HUDEP-2 (cell line): ENCODE results near the gene ZNF37A.
A peak's percentile ranks its signal among the peaks of the same experiment; 100 is the strongest.
"Not testable (repeated sequence)": the region's sequence is repeated elsewhere in the genome, so short reads cannot be mapped to it uniquely, and the experiment has no call there.

Source experiments
- DNase-seq, 76 experiments: peaks; one replicate each; lab custom pipeline; 2025; ENCODE audit not compliant: unreplicated experiment in 76 of 76; lab: John Stamatoyannopoulos, UW

Gene ZNF37A

DNA sequence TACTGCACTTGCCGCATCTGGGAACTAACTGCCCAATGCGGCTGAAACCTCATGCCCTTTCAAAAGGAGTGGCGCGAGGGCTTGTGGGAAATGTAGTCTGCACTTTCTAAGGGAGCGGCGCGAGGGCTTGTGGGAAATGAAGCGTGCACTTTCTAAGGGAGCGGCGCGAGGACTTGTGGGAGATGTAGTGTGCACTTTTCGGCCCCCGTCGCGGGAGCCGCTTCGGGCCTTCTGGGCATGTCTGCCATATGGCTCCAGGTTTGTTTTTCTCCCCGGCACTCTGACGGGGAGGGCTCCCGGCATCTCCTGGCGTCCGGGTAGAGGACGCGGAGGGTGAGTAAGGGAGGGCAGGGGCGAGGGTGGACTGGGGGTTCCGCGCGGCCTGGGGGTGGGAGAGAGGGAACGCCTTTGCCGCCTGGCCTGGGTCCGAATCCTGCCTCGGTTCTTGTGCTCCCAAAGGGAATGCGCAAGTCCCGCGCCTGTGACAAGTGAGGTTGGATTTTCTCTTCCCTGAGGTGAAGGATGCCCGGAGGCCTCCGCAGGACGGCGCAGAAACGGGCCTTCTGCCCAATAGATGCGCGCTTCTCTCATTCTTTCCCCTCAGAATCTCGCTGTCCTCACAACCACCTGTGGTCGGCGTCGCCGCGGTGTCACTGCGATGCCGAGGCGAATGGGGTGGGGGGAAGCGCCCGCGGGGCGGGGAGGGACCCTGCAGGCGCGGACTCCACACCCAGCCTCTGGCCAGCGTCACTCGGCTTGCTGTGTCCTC is at the start of gene ZNF37A:
Gene ZNF37A (plus strand): TSS at position 180 of the 769 bp plus-strand sequence. CDS start 2,281 bp downstream, outside the sequence.
- DNase-seq, result peak in 75 of 76 experiments; percentile 30 to 93 (median 85)

DNA sequence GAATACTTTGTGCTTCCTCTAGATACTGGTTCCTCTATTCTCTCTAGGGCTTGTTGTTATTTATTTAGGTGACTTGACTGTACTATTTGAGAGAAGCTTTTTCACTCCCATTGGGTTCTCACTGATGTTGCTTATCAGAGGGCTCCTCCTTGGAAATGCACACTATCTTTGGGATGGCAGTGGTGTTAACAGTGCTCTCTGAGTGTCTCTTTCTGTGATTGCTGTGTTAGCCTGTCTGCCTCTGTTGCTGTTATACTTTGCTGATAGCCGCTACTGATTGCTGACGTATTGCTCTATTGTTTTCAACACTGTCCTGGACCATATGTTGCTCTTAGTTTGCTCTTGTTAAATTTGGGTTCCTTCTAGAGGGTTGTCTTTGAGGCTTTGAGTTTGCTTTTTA is 49.0 kb upstream of the ZNF37A start:
- DNase-seq, result no peak

DNA sequence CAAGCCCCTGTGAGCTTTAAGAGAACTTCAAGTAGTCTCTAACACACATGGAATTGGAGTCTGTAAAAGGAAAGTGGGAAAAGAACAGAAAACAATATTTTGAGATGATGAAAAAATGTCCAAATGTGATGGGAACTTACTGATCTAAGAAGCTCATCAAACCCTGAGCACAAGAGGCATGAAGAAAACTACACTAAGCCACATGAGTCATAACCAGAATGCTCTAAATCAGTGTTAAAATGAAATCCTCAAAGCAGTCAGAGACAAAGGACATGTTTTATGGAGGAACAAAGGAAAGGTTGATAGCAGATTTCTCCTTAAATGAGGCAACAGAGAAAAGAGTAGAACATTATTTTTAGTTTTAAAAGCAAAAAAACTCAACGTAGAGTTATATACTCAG is 46.5 kb upstream of the ZNF37A start:
- DNase-seq, result no peak

DNA sequence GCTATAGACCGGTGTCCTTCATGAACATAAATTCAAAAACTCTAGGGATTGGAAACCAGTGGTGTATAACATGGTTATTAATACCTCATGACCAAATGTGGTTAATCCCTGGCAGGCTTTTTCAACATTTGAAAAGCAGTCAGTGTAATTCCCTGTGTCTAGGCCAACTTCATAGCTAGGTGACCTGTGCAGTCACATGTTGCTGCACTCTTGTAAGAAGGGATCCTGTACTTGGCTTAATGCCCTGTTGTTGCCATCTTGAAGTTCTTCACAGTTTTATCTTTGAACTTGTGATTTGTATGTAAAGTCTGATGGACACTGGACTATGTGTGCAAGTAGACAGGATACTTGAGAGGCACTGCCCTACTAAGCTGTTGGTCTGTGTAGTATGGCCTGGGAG is 43.9 kb upstream of the ZNF37A start:
- no peak for DNase-seq

DNA sequence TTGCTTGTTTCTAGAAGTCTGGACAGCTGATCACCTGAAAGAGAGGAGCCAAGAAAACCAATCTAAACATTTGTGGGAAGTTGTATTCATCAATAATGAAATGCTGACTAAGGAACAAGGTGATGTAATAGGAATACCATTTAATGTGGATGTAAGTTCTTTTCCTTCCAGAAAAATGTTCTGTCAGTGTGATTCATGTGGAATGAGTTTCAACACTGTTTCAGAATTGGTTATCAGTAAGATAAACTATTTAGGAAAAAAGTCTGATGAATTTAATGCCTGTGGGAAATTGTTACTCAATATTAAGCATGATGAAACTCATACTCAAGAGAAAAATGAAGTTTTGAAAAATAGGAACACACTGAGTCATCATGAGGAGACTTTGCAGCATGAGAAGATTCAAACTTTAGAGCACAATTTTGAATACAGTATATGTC is 39.8 kb upstream of the ZNF37A start:
- DNase-seq, result no peak

DNA sequence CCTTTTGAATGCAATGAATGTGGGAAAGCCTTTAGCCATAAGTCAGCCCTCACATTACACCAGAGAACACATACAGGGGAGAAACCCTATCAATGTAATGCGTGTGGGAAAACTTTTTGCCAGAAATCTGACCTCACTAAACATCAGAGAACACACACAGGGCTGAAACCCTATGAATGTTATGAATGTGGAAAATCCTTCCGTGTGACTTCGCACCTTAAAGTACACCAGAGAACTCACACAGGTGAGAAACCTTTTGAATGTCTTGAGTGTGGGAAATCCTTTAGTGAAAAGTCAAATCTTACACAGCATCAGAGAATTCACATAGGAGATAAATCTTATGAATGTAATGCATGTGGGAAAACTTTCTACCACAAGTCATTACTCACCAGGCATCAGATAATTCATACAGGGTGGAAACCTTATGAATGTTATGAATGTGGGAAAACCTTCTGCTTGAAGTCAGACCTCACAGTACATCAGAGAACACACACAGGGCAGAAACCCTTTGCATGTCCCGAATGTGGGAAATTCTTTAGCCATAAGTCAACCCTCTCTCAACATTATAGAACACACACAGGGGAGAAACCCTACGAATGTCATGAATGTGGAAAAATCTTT is 38.8 kb upstream of the ZNF37A start:
- not testable (repeated sequence) for DNase-seq

DNA sequence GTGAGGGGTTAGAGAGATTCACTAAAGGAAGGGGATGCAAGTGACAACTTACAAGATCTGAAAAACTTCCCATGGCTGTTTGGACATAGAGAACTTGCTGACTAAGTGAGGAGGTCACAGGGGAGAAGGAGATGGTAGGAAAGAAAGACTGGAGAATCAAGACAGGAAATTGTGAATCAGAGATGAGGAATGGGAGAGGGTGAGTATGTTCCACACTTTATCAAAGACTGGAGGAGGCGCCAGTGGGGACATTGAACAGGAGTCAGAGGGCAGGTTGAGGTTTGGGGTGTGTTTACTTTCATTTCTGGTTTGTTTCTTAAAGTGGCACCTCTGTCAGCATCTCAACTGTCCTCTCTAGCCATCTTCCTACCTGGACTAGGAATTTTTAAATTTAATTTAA is 24.5 kb upstream of the ZNF37A start:
- not testable (repeated sequence) for DNase-seq

DNA sequence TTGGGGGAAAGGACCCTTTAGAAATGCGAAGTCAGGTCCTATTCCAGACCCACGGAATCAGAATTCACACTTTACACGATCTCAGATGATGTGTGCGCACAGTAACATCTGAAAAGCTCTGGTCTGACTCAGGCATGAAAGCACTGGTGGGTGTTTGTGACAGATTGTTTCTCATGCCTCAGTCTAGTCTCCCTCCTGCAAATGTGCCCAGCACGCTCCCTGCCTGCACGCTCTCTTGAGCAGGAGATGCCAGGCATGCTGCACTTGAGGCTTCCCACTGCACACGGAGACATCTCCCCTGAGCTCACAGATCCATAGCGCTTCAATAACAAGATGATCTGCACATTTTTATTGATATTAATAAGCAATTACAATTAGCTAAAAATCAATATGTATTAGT is 23.6 kb upstream of the ZNF37A start:
- no peak for DNase-seq

DNA sequence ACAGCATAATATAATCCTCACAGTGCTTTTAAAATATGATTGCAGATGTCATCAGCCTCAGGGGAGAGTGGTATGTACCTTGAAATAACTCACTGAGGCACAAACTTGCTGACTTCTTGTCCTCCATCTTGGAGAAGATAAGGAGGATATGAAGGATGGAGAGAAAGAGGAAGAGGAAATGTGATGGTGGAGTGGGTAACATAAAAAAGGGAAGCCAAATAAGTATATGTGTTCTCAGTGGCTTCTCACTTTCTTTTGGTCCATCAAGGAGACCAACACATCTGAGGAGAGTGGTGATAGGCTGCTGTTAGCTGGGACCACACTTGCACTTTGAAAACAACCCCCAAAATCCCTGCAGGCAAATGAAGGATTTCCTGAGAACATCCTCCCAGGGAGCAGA is 21.6 kb upstream of the ZNF37A start:
- DNase-seq, result no peak

DNA sequence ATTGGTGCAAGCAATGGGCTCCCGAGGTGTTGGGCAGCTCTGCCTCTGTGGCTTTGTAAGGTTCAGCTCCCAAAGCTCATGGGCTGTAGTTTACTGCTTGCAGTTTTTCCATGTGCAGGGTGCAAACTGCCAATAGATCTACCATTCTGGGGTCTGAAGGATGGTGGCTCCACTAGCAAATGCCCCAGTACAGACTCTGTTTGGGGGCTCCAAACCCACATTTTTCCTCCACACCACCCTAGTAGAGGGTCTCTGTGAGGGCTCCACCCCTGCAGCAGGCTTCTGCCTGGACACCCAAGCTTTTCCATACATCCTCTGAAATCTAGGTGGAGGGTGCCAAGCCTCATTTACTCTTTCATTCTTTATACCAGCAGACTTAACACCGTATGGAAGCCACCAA is 17.4 kb upstream of the ZNF37A start:
- no peak for DNase-seq

DNA sequence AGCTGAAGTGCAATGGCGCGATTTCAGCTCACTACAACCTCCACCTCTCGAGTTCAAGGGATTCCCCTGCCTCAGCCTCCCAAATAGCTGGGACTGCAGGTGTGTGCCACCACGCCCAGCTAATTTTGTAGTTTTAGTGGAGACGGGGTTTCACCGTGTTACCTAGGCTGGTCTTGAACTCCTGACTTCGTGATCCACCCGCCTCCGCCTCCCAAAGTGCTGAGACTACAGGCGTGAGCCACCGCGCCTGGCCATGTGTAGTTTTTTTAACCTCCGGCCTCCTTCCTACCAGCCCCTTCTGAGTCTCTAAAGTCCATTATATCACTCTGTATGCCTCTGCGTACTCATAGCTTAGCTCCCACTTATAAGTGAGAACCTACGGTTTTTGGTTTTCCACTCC is 819 bp upstream of the ZNF37A start:
- DNase-seq, result not testable (repeated sequence)

DNA sequence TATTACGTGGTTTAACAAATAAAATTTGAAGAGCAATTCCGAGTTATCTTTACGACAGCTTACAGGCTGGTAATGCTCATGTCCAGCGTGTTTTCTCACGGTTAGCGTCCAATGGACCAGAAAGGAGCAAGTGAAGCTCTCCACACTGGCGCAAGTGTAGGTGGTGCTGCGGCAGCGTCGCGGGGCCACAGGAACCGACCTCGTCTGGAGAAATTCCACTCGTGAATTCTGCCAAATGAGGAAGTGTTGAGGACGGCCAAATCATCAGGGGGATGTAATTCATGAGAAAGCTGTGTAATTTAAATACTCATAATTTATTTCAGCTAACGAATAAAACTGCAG is 350 bp upstream of the ZNF37A start:
- DNase-seq, result peak in 2 of 76 experiments; percentile 23 to 51

DNA sequence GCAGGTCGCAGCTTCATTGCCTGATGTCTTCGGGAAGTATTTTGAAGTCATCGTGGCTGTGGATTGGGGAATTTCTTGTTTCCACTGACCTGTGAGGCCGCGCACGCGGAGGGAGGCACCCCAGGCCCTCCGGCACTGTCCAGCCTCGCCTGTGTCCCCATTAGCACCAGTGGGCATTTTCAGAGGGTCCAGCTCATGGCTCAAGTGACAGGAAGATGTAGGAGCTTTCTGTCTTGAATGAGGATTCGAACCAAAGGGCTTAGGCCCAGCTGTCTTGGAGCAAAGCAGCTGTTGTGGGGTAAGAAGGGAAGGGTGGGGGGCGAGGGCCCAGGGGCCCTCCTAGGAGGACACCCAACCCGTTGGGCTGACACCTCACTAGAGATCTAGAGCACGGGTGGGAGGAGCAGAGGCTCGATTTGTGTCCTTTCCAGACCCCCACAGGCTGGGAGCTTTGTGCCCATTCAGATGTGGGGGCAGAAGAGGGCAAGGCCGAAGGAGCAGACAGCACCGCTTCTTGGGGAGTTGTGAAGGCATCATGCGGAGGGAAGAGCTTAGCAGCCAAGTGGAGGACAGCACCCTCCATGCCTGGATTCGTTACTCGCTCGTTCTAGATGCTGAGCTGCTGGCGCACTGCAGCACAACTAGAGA is 914 bp downstream of the ZNF37A start:
- DNase-seq, result peak in 2 of 76 experiments; percentile 30 to 41

DNA sequence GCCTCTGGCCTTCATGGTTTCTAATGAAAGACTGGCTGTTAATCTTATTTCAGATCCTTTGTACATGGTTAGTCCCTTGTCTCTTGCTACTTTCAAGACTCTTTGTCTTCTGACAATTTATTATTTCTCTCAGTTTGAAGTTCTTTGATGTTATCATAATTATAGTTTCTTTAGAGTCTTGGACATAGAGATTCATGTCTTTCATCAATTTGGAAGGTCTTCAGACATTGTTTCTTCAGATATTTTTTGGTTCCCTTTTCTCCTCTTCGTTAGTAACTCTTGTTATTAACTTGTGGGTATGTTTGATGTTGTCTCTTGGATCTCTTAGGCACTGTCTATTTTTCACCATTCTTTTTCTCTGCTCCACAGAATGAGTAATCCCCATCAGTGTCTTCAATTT is 8.7 kb downstream of the ZNF37A start:
- DNase-seq, result no peak

DNA sequence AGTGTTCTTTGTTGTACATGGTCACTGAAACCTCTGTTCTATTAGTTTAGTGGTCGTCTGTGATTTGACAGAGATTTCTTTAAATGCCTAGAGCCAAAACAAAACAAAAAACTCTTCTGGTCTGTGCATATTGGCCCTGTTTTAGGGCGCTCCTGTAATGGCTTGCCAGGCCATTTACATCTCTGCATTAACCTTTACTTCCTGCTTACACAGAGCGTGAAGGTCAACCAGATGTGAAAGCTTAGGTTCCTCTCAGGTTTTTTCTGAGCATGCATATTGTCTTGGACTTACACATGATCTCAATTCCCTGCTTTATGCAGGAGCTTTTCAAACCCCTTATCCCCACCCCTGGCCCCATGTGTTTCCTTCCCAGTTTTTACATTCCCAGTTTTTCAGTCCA is 9.6 kb downstream of the ZNF37A start:
- no peak for DNase-seq

DNA sequence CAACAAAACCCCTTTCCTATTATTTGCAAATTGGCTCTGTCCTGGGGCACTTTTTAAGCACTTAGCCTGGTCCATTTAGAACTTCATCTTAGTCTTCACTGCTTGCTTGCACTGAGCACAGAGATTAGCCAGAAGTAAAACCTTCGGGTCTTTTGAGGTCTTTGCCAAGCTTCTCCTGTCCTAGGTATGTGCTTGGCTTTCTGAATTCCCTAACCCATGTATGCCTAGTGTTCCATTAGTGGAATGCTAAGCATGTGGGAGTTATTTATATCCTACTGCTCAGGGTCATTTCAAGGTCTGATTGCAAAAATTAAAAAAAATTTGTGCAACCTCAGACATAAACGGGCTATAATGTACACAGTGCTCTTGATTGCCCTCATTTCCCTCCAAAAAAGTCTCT is 18.0 kb downstream of the ZNF37A start:
- DNase-seq, result no peak

DNA sequence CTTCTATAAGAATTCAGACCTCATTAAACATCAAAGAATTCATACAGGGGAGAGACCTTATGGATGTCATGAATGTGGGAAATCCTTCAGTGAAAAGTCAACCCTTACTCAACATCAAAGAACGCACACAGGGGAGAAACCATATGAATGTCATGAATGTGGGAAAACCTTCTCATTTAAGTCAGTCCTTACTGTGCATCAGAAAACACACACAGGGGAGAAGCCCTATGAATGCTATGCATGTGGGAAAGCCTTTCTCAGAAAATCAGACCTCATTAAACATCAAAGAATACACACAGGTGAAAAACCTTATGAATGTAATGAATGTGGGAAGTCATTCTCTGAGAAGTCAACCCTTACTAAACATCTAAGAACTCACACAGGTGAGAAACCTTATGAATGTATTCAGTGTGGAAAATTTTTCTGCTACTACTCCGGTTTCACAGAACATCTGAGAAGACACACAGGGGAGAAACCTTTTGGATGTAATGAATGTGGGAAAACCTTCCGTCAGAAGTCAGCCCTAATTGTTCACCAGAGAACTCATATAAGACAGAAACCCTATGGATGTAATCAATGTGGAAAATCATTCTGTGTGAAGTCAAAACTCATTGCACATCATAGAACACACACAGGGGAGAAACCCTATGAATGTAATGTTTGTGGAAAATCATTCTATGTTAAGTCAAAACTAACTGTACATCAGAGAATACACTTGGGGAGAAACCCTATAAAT is 24.1 kb downstream of the ZNF37A start:
- DNase-seq, result no peak

DNA sequence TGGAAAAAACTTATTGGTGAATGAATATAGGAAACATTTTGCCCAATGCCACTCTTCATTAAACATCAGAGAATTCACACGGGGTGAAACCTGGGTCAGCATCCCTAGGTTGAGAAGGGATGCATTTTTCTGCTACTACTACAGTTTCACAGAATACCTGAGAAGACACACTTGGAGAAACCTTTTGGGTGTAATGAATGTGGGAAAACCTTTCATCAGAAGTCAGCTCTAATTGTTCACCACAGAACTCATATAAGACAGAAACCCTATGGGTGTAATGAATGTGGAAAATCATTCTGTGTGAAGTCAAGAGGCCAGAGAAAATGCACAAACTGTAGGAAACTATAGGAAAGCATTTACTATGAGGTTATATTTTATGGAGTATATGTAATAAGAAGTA is 24.9 kb downstream of the ZNF37A start:
- DNase-seq, result no peak

DNA sequence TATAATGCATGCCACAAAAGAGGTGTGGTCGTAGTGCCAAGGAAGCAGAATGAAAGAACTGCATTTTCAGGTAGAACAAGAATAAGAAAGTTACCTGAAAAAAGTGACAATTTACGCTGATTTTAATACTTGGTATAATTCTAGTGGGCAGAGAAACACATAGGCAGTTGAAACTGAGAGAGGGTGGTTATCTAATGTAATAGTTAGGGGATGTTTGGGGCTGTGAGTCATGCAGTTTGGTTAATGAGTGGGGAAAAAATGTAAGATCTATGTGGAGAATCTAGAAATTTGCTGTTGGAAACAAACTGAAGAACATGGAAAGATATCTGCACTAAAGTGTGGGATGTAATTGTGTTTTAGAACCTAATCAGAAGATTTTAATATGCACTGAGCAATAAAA is 33.7 kb downstream of the ZNF37A start:
- DNase-seq, result no peak

DNA sequence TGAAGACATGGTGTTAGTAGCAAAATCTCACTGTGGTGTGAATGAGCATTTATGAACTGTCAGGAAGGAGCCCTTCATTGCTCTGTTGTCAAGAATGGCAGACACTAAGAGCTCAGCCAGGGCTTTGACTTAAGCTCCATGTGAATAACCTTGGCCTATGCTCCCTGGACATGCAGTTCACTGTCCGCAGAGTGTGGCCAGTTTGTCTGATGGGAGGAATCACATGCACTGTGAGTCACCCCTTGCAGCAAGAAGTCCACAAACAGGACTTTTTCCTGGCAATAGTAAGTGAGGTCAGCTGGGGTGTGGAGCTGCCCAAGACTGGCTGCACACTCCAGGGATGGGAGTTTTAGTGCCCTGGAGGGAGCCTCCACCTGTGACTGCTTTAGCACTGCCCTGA is 49.5 kb downstream of the ZNF37A start:
- no peak for DNase-seq

DNA sequence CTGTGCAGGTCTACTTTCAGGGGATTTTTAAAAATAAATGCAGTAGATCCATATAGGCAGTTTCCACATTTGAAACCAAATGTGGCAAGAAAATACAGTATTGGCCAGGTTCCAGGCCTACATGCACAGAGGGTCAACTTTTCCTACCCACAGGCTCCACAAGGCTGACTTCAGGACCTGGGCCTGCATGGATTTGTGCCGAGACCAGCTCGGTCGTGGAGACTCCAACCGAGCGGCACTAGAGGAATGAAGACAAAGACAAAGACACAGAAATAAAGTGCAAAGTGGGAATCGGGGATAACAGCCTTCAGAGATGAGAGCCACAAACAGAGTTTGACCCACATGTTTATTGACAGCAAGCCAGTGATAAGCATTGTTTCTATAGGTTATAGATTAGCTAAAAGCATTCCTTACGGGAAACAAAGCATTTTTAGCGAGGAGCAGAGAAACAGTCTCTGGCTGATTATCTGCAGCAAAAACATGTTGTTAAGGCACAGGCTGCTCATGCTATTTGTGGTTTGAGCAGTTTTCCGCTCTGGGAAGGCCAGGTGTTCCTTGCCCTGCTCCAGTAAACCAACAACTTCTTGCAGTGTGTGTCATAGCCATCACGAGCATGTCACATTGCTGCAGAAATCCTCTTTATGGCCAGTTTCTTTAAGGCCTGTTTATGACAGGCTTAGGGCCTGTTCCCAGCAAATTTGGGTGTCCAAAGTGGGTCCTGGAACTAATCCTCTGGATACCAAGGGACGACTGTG is 52.6 kb downstream of the ZNF37A start:
- no peak for DNase-seq
